CD4-positive, alpha-beta T cell (primary cell): ENCODE measurements around the gene IGFBP2. TPM values are rescaled to one million over a fixed set of nuclear protein-coding genes. Genes with fewer than 3 reads are reported as not detected.

Source experiments
- ATAC-seq: fragments of 200-7000 bp; cut with Tn5 transposase; one replicate; pipeline ENCODE4 v1.10.0; 2022; ENCODE audit warnings: mild to moderate bottlenecking; ENCODE audit not compliant: poor library complexity
- CTCF ChIA-PET: fragments of 350-600 bp; sonication (Branson Sonifier 250); formaldehyde crosslinking; loops from one replicate; lab custom pipeline; 2021; ENCODE audit warnings: antibody characterized with exemption, inconsistent platforms; lab: Charles Lee
- POLR2A ChIA-PET: fragments of 350-600 bp; sonication (Branson Sonifier 250); formaldehyde crosslinking; loops from one replicate; lab custom pipeline; 2021; ENCODE audit warnings: antibody characterized with exemption, inconsistent platforms; lab: Charles Lee
- DNase-seq, 14 experiments: peaks; one replicate each; pipeline ENCODE4 v3.0.0-alpha.2; 2013 to 2020; ENCODE audit warnings: mixed read lengths in 2 of 14
- H3K27ac ChIP-seq, 2 donors: one replicate each; pipeline versions ENCODE4 v1.5.1 to v1.7.0; 2013; ENCODE audit warnings: low read length in 2 of 2, low read depth in 1 of 2, mild to moderate bottlenecking in 1 of 2
- H3K27me3 ChIP-seq, 2 experiments: 1 replicate in 1 of 2; 2 replicates in 1 of 2; pipeline versions ENCODE4 v1.6.1 to v1.7.0; 2013; ENCODE audit warnings: low read length in 2 of 2, control low read depth in 1 of 2, mild to moderate bottlenecking in 1 of 2, moderate library complexity in 1 of 2; ENCODE audit not compliant: insufficient read depth in 2 of 2, control insufficient read depth in 1 of 2
- H3K36me3 ChIP-seq: one replicate; pipeline ENCODE4 v1.6.1; 2013; ENCODE audit warnings: low read length, control low read depth; ENCODE audit not compliant: insufficient read depth
- H3K4me1 ChIP-seq: one replicate; pipeline ENCODE4 v1.6.1; 2013; ENCODE audit warnings: low read length, control low read depth; ENCODE audit not compliant: insufficient read depth
- H3K4me3 ChIP-seq: one replicate; pipeline ENCODE4 v1.5.1; 2013; ENCODE audit warnings: mild to moderate bottlenecking, low read length, moderate library complexity
- H3K9me3 ChIP-seq, 2 experiments: 1 replicate in 1 of 2; 2 replicates in 1 of 2; pipeline versions ENCODE4 v1.6.1 to v1.7.0; 2013; ENCODE audit warnings: low read length in 2 of 2, mild to moderate bottlenecking in 2 of 2, control low read depth in 1 of 2, moderate library complexity in 1 of 2; ENCODE audit not compliant: control insufficient read depth in 1 of 2, insufficient read depth in 1 of 2
- H3K27ac Mint-ChIP-seq: one replicate; pipeline ENCODE4 v1.8.0; 2020; ENCODE audit warnings: mixed read lengths
- H3K27me3 Mint-ChIP-seq: one replicate; pipeline ENCODE4 v1.8.0; 2021; ENCODE audit warnings: mixed read lengths
- H3K36me3 Mint-ChIP-seq: one replicate; pipeline ENCODE4 v1.8.0; 2021; ENCODE audit warnings: low read depth, mixed read lengths
- H3K4me1 Mint-ChIP-seq: one replicate; pipeline ENCODE4 v1.8.0; 2021; ENCODE audit warnings: low read depth, mixed read lengths
- H3K4me3 Mint-ChIP-seq: one replicate; pipeline ENCODE4 v1.8.0; 2020; ENCODE audit warnings: mild to moderate bottlenecking, mixed read lengths
- H3K9me3 Mint-ChIP-seq: one replicate; pipeline ENCODE4 v1.8.0; 2020; ENCODE audit warnings: mixed read lengths
- CTCF ChIP-seq: fragments of 200-600 bp; IDR thresholded peaks from one replicate; pipeline ENCODE4 v1.8.0; 2022; ENCODE audit warnings: antibody characterized with exemption, mild to moderate bottlenecking
- intact Hi-C, 2 experiments: fragments of 100-400 bp; cut with DNase I in 1 of 2; cut with micrococcal nuclease in 1 of 2; formaldehyde crosslinking; loops; one replicate each; pipeline versions ENCODE4 v1.15.1 to v1.9.0; 2023 to 2025; cut with DNase I, micrococcal nuclease
- total RNA-seq, 174 experiments: library from RNA in 2 of 174; stranded (reverse) in 2 of 174; gene quantifications; one replicate each; pipeline ENCODE4 v1.2.3 and lab custom pipeline; 2021 to 2026

IGFBP2 gene
- total RNA-seq, 2 experiments from 2014 or later = not detected

GRCh38 chr2:216634370-216635148 is 1.3 kb downstream of the IGFBP2 start:
- ChIA-PET CTCF (no interaction called here), POLR2A (no interaction called here)
- no peaks in the 10 kb centered on the region for H3K9me3 Mint-ChIP-seq
- DNase-seq (no peak), ATAC-seq (no peak)
- intact Hi-C loops = no loop called here
- Histone ChIP-seq H3K4me3 (no peak overlapping the region), H3K36me3 (no peaks in the 10 kb centered on the region), H3K4me1 (peaks cover 11% of the 10 kb centered on the region), H3K9me3 (peaks cover 0 to 10% of the 10 kb centered on the region in 2 experiments), H3K27ac (no peak overlapping the region), H3K27me3 (peaks cover 24 to 49% of the 10 kb centered on the region in 2 experiments)
- peak overlapping the region; percentile 76 for H3K4me3 Mint-ChIP-seq
- no peak overlapping the region for H3K27ac Mint-ChIP-seq
- peaks cover 78% of the 10 kb centered on the region for H3K27me3 Mint-ChIP-seq
- peaks cover 32% of the 10 kb centered on the region for H3K4me1 Mint-ChIP-seq
- H3K36me3 Mint-ChIP-seq = no peaks in the 10 kb centered on the region
- no peak for TF ChIP-seq CTCF

GRCh38 chr2:216635171-216635570 is 2.0 kb downstream of the IGFBP2 start:
- Mint-ChIP-seq H3K4me1 (peaks cover 32% of the 10 kb centered on the region), H3K27me3 (peaks cover 77% of the 10 kb centered on the region), H3K27ac (no peak overlapping the region), H3K9me3 (no peaks in the 10 kb centered on the region), H3K4me3 (peak overlapping the region; percentile 70), H3K36me3 (no peaks in the 10 kb centered on the region)
- intact Hi-C loops = no loop called here
- no peak overlapping the region for H3K4me3 ChIP-seq
- no peak overlapping the region for H3K27ac ChIP-seq
- CTCF ChIA-PET = no interaction called here
- POLR2A ChIA-PET = no interaction called here
- peaks cover 11% of the 10 kb centered on the region for H3K4me1 ChIP-seq
- TF ChIP-seq CTCF = no peak
- DNase-seq = no peak
- H3K27me3 ChIP-seq = peaks cover 24 to 53% of the 10 kb centered on the region in 2 experiments
- H3K9me3 ChIP-seq = peaks cover 0 to 10% of the 10 kb centered on the region in 2 experiments
- no peaks in the 10 kb centered on the region for H3K36me3 ChIP-seq
- no peak for ATAC-seq

GRCh38 chr2:216635701-216636550 is 2.7 kb downstream of the IGFBP2 start:
- H3K36me3 Mint-ChIP-seq = no peaks in the 10 kb centered on the region
- H3K4me3 ChIP-seq = no peak overlapping the region
- H3K4me1 Mint-ChIP-seq = peaks cover 32% of the 10 kb centered on the region
- peaks cover 11% of the 10 kb centered on the region for H3K4me1 ChIP-seq
- H3K36me3 ChIP-seq = no peaks in the 10 kb centered on the region
- peaks cover 79% of the 10 kb centered on the region for H3K27me3 Mint-ChIP-seq
- ATAC-seq (no peak), DNase-seq (no peak)
- peaks cover 24 to 53% of the 10 kb centered on the region in 2 experiments for H3K27me3 ChIP-seq
- CTCF ChIA-PET = no interaction called here
- no peaks in the 10 kb centered on the region for H3K9me3 Mint-ChIP-seq
- peaks cover 0 to 10% of the 10 kb centered on the region in 2 experiments for H3K9me3 ChIP-seq
- H3K27ac ChIP-seq = no peak overlapping the region
- TF ChIP-seq CTCF = no peak
- intact Hi-C loops = no loop called here
- H3K4me3 Mint-ChIP-seq = no peak overlapping the region
- no peak overlapping the region for H3K27ac Mint-ChIP-seq
- POLR2A ChIA-PET = no interaction called here
